ENCODE measurements around the gene OSTN. TPM values are rescaled to one million over a fixed set of nuclear protein-coding genes. Genes with fewer than 3 reads are reported as not detected.

The OSTN gene
- total RNA-seq, 1 donor from 2014 or later: not detected

DNA sequence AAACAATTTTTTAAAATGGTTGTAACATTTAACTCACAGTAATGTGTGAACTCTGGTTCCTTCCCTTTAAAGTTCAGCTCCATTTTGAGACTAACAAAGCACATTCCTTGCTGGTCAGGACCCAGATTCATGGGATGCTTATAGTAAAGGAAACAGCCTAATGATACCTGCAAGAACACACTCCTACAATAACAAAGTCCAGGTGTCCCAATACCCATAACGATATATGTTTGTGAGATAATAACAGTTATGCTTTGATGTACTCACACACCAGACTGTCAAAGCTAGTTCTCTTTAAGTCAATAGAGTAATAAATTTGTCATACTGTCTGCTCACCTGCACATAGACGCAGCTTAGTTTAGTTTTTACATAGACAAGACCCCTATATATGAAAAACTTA is 114.3 kb downstream of the OSTN start:
- intact Hi-C loops (cut with micrococcal nuclease): no loop called here
- Mint-ChIP-seq H3K4me1 (ENCODE audit: low read depth) (no peaks in the 10 kb centered on the region), H3K36me3 (ENCODE audit: low read depth) (no peaks in the 10 kb centered on the region), H3K4me3 (no peak overlapping the region), H3K9me3 (no peaks in the 10 kb centered on the region), H3K27me3 (ENCODE audit: insufficient read depth) (no peaks in the 10 kb centered on the region), H3K27ac (no peak overlapping the region)
- DNase-seq (ENCODE audit: low spot score): no peak

DNA sequence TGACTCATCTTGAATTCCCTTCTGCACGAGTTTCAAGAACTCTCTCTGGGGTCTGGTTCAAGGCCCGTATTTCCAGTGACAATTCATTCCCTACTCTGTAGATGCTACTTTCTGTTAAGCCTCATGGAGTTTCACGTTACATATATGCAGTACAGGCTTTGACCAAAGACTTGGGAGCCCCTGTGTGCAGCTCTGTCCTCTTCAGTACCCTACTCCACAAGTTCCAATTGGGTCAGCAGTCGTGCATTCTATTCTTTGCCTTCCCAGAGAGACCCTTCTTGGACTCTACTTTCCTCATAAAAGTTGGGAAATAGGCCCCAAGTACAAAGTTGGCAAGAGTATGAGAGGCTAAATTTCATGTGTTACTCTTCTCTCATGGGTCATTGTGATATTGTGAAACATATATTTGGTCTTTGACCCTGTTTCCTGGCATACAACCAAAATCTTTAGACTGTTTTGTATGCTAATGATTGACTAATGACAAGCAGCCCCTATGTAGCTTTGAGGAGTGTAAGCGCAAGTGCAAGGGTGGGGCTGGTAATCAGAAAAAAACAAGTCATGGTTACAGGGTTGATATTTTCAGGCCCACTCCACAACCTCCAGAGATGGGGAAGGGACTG is 115.2 kb downstream of the OSTN start:
- Mint-ChIP-seq H3K27me3 (ENCODE audit: insufficient read depth) (no peaks in the 10 kb centered on the region), H3K36me3 (ENCODE audit: low read depth) (no peaks in the 10 kb centered on the region), H3K27ac (no peak overlapping the region), H3K4me3 (no peak overlapping the region), H3K9me3 (no peaks in the 10 kb centered on the region), H3K4me1 (ENCODE audit: low read depth) (no peaks in the 10 kb centered on the region)
- intact Hi-C loops (cut with micrococcal nuclease): no loop called here
- no peak for DNase-seq (ENCODE audit: low spot score)

Other genes with a start within 250 kb of the OSTN start
- 36.1 and 37.2 TPM in 2 replicates for gene CCDC50, start 130.2 kb downstream of the OSTN start, total RNA-seq
- gene UTS2B, start 131.3 kb downstream of the OSTN start, total RNA-seq: not detected in 2 replicates

Measured in activated T-helper 1 cell treated with anti-CD3 and anti-CD28 coated beads, Interleukin-12 subunit alpha, Interleukin-12 subunit beta, Interleukin-2, Interleukin-4 antibody, amounts not matched to agents 30 ng/mL and 10 ng/mL and 1 ng/mL, durations not matched to agents 14 hours and 24 hours and 36 hours (primary cell).